Peyer's patch (tissue), 4 donors: ENCODE results near the gene KLHL36. TPM values are rescaled to one million over a fixed set of nuclear protein-coding genes. Genes with fewer than 3 reads are reported as not detected.
"Not testable (repeated sequence)": the region's sequence is repeated elsewhere in the genome, so short reads cannot be mapped to it uniquely, and the experiment has no call there.

Experiments
- DNase-seq, 3 donors: peaks; one replicate each; pipeline ENCODE4 v3.0.0-alpha.2; 2017 to 2019
- H3K27ac ChIP-seq, 4 donors: fragments of 200-600 bp; sonication (generic); one replicate each; pipeline ENCODE4 v1.5.1; 2016 to 2019
- H3K27me3 ChIP-seq, 2 donors: fragments of 200-600 bp; sonication (generic); one replicate each; pipeline ENCODE4 v1.5.1; 2019
- H3K36me3 ChIP-seq, 3 donors: fragments of 200-600 bp; sonication (generic); one replicate each; pipeline ENCODE4 v1.5.1; 2016 to 2019
- H3K4me1 ChIP-seq, 4 donors: fragments of 200-600 bp; sonication (generic); one replicate each; pipeline ENCODE4 v1.5.1; 2016 to 2019
- H3K4me3 ChIP-seq, 4 donors: fragments of 200-600 bp; sonication (generic); 1 replicate in 3 of 4; 2 replicates in 1 of 4; pipeline ENCODE4 v1.5.1; 2016 to 2019; ENCODE audit warnings: mild to moderate bottlenecking in 1 of 4
- H3K9me3 ChIP-seq, 4 donors: fragments of 200-600 bp; sonication (generic); one replicate each; pipeline ENCODE4 v1.5.1; 2016 to 2019; ENCODE audit warnings: mild to moderate bottlenecking in 1 of 4
- CTCF ChIP-seq, 6 experiments: fragments of 450-650 bp in 4 of 6; fragments of 200-600 bp in 2 of 6; sonication (generic) in 1 of 6; IDR thresholded peaks; one replicate each; pipeline ENCODE4 v1.5.1; 2017 to 2019; ENCODE audit warnings: antibody characterized with exemption in 6 of 6, mild to moderate bottlenecking in 3 of 6, moderate library complexity in 1 of 6
- POLR2A ChIP-seq, 2 donors: fragments of 450-650 bp; IDR thresholded peaks; one replicate each; pipeline ENCODE4 v1.5.1; 2017; ENCODE audit warnings: antibody characterized with exemption in 2 of 2, mild to moderate bottlenecking in 2 of 2, moderate library complexity in 2 of 2
- total RNA-seq, 4 donors: library from RNA; depleted of rRNA; stranded (reverse); fragments of >200 nt; gene quantifications; one replicate each; pipeline ENCODE4 v1.1.0, GENCODE V29; 2016

The KLHL36 gene
- total RNA-seq, 4 donors from 2014 or later: 57.8 to 81.4 (median 74.4) TPM

GRCh38 chr16:84687715-84688114 is 39.4 kb downstream of the KLHL36 start:
- H3K27me3 ChIP-seq: no peaks in the 10 kb centered on the region
- no peaks in the 10 kb centered on the region for H3K9me3 ChIP-seq
- DNase-seq: peak in 1 of 3 donors; percentile 59
- no peaks in the 10 kb centered on the region for H3K36me3 ChIP-seq
- H3K27ac ChIP-seq: no peak overlapping the region
- no peak overlapping the region for H3K4me3 ChIP-seq
- peaks cover 0 to 5% (median 0%) of the 10 kb centered on the region in 4 donors for H3K4me1 ChIP-seq
- TF ChIP-seq POLR2A (IDR thresholded peaks at IDR 0.05): no peak

- not testable (repeated sequence) for H3K9me3 ChIP-seq, H3K27me3 ChIP-seq, H3K4me3 ChIP-seq, H3K27ac ChIP-seq, H3K36me3 ChIP-seq, H3K4me1 ChIP-seq, DNase-seq
Measured at GRCh38 chr16:84688163-84688562, 39.9 kb downstream of the KLHL36 start.

DNA sequence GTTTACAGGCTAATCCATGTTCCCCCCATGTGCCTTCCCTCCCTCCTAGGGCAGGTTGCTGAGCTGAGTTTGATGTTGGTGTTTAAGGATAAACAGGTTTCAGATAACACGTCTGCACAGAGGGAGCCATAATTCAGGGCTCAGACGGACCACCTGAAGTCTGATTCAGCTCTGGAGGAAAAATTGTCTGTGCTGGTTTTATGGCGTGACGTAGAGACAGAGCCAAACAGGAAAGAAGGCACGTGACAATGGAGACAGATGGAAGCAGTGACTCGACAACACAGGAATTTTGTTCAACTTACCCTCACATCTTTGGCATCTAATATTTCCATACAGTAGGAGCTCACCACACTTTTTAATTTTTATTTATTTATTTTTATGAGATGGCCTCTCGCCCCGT is 40.8 kb downstream of the KLHL36 start:
- Histone ChIP-seq H3K27me3 (no peaks in the 10 kb centered on the region), H3K27ac (no peak overlapping the region), H3K4me3 (no peak overlapping the region), H3K36me3 (no peaks in the 10 kb centered on the region), H3K9me3 (no peaks in the 10 kb centered on the region), H3K4me1 (peaks cover 0 to 5% (median 0%) of the 10 kb centered on the region in 4 donors)
- DNase-seq: no peak
- no peak for TF ChIP-seq POLR2A (IDR thresholded peaks at IDR 0.05)
- no peak for TF ChIP-seq CTCF (IDR thresholded peaks at IDR 0.05)

DNA sequence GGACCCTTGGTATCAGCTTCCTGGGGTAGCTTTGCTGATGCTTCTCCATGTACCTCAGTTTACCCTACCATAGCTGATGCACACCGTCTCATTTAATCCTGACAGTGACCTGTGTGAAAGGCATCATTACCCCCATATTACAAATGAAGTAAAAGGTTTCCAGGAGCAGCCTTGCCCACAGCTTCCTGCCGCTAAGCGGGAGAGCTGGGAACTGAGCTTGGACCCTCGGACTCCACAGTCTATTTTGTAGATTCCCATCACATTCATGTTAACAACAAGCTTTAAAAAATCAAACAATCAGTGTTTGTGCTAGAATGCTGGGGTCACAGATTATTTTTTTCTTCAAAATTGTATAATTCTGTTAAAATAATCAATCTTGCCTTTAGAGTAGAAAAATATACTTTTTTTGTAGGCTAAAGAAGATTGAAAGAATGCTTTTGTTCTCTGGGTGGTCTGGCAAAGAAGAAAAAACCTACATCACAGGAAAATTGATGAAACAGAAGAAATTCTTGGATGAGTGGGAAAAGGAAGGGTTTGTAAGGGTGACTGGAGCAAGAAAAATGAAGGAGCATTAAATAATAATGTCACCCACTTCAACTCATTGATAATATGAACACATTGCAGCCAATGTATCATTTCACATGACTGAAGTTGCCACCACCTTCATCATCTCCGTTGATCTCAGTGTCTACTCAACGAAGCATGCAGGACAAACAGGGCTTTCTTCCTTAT is 41.9 kb downstream of the KLHL36 start:
- TF ChIP-seq CTCF (IDR thresholded peaks at IDR 0.05): no peak
- no peak for TF ChIP-seq POLR2A (IDR thresholded peaks at IDR 0.05)
- peaks cover 0 to 5% (median 0%) of the 10 kb centered on the region in 4 donors for H3K4me1 ChIP-seq
- no peaks in the 10 kb centered on the region for H3K9me3 ChIP-seq
- no peak overlapping the region for H3K4me3 ChIP-seq
- no peak overlapping the region for H3K27ac ChIP-seq
- no peaks in the 10 kb centered on the region for H3K36me3 ChIP-seq
- H3K27me3 ChIP-seq: no peaks in the 10 kb centered on the region
- DNase-seq: no peak

GRCh38 chr16:84692451-84693214 is 44.3 kb downstream of the KLHL36 start:
- TF ChIP-seq POLR2A (IDR thresholded peaks at IDR 0.05) (no peak), CTCF (IDR thresholded peaks at IDR 0.05) (no peak)
- H3K36me3 ChIP-seq: no peaks in the 10 kb centered on the region
- no peak for DNase-seq
- H3K27me3 ChIP-seq: no peaks in the 10 kb centered on the region
- H3K27ac ChIP-seq: no peak overlapping the region
- no peak overlapping the region for H3K4me3 ChIP-seq
- no peaks in the 10 kb centered on the region for H3K9me3 ChIP-seq
- H3K4me1 ChIP-seq: peaks cover 0 to 5% (median 0%) of the 10 kb centered on the region in 4 donors

- peak in 1 of 3 donors; percentile 24 for DNase-seq
- not testable (repeated sequence) for H3K27me3 ChIP-seq, H3K9me3 ChIP-seq, H3K27ac ChIP-seq, H3K36me3 ChIP-seq, H3K4me1 ChIP-seq, H3K4me3 ChIP-seq
Measured at GRCh38 chr16:84693869-84694268, 45.6 kb downstream of the KLHL36 start.

DNA sequence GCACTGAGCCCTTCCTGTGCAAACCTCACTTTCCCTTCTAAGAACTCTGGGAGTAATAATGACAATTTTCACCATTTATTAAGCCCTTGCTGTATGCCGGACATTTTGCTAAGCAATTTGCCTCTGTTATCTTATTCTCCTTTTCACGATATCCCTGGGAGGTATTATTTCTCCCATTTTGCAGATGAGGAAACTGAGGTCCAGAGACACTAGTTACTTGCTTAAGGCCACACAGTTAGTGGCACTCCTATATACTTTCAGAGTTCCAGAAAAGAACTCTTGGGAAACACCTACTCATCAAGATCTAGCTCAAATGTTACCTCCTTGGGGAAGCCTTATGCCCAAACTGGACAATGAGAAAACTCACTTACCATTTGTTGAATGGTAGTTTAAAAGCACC is 46.7 kb downstream of the KLHL36 start:
- no peak for TF ChIP-seq CTCF (IDR thresholded peaks at IDR 0.05)
- TF ChIP-seq POLR2A (IDR thresholded peaks at IDR 0.05): no peak
- Histone ChIP-seq H3K9me3 (no peaks in the 10 kb centered on the region), H3K27me3 (no peaks in the 10 kb centered on the region), H3K27ac (no peak overlapping the region), H3K4me1 (peaks cover 0 to 11% (median 3%) of the 10 kb centered on the region in 4 donors), H3K36me3 (no peaks in the 10 kb centered on the region), H3K4me3 (no peak overlapping the region)
- no peak for DNase-seq
